ENCODE measurements around the gene OSBPL2.

Gene OSBPL2

DNA sequence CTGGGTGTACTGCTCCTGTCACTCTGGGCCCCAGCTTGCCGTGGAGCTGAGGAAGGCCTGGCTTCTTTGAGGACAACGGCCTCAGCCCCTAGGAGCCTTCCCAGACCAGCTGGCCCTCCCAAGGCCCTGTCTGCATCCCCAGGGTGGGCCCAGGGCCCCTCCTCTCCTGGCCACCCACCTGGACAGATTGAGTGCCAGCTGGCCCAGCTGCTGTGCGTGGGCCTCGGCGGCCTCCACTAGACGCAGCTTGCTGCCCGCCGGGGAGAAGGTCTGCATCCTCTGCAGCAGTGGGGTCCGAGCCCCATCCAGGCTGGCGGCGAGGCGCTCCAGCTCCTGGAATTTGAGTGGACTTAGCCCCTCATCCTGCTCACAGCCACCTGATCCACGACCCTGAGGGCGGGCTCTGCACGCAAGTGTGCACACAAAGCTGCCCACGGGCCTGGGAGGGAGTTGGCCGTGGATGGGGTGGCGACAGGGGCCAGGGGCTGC, 78.9 kb downstream of the OSBPL2 start:
- DNase-seq (ENCODE audit: extremely low read depth, low read depth): no peak
- no peak for TF ChIP-seq CTCF (IDR thresholded peaks at IDR 0.05; ENCODE audit: low read depth, low read length)

- no peak for TF ChIP-seq CTCF (IDR thresholded peaks at IDR 0.05; ENCODE audit: low read depth, low read length)
- no peak for DNase-seq (ENCODE audit: extremely low read depth, low read depth)
Observed at GRCh38 chr20:62318400-62319345, 80.4 kb downstream of the OSBPL2 start.

DNA sequence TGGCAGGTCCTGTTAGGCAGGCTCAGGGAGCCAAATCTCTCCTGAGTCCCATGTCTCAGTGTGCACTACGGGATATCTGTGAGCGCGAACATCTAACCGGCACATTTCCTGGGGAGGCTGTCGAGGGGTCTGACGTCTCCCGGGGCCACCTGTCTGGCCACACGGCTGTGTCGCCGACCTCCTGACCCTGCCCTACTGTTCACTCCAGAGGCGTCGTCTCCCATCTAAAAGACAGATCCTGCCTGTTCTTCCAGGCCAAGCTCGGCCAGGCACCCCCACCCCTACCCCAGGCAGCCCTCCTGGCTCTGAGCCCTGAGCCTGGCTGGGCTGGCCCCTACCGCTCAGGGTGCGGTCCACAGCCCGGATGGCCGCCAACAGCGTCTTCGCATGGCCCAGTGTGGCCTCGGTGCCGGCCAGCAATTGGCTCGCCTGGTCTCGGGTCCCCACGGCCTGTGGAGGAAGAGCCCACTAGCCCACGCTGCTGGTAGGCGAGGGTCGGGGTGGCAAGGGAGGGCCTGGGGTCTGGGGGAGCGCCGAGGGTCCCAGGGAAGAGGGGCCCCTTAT, 81.1 kb downstream of the OSBPL2 start:
- no peak for TF ChIP-seq CTCF (IDR thresholded peaks at IDR 0.05; ENCODE audit: low read depth, low read length)
- DNase-seq (ENCODE audit: extremely low read depth, low read depth): no peak

GRCh38 chr20:62320581-62321354, 82.4 kb downstream of the OSBPL2 start:
- no peak for DNase-seq (ENCODE audit: extremely low read depth, low read depth)
- no peak for TF ChIP-seq CTCF (IDR thresholded peaks at IDR 0.05; ENCODE audit: low read depth, low read length)

GRCh38 chr20:62321521-62321948, 83.2 kb downstream of the OSBPL2 start:
- TF ChIP-seq CTCF (IDR thresholded peaks at IDR 0.05; ENCODE audit: low read depth, low read length): no peak
- DNase-seq (ENCODE audit: extremely low read depth, low read depth): no peak

DNA sequence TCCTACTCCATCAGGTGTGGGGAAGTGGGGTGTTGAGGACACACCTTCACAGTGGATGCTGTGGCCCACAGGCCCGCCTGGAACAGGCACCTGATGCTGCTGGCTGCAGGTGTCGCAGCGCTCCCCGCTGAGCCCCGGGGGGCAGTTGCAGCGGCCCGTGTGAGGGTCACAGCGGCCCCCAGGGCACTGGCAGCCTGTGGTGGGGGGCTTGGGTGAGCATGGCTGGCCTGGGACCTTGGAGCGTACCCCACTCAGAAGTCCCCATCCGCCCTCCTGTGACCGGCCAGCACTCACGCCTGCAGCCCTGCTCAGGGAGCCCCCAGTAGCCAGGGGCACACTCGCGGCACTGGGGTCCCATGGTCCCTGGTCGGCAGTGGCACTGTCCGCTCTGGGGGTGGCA, 83.7 kb downstream of the OSBPL2 start:
- no peak for DNase-seq (ENCODE audit: extremely low read depth, low read depth)
- no peak for TF ChIP-seq CTCF (IDR thresholded peaks at IDR 0.05; ENCODE audit: low read depth, low read length)

Measured in AG09319 (cell line).